Endothelial cell of umbilical vein (primary cell): ENCODE data around the gene THRSP. TPM values are rescaled to one million over a fixed set of nuclear protein-coding genes. Genes with fewer than 3 reads are reported as not detected.

Experiments
- BruUV-seq: library from RNA; stranded (reverse); fragments of 400-500 nt; replicated peaks from 2 replicates; lab custom pipeline; 2021; lab: Mats Ljungman, UMichigan
- CTCF ChIA-PET: fragments of 300-600, 350-600 bp; sonication (Branson Sonifier 250); formaldehyde crosslinking; loops from one replicate; lab custom pipeline; 2021; ENCODE audit warnings: antibody characterized with exemption, inconsistent platforms; lab: Charles Lee
- POLR2A ChIA-PET: fragments of 300-600, 350-600 bp; sonication (Branson Sonifier 250); formaldehyde crosslinking; loops from one replicate; lab custom pipeline; 2021; ENCODE audit warnings: antibody characterized with exemption, inconsistent platforms; lab: Charles Lee
- DNase-seq: peaks from one replicate; pipeline ENCODE4 v3.0.0-alpha.2; 2011; ENCODE audit warnings: low read depth, low spot score
- FAIRE-seq: peaks from 2 replicates; lab custom pipeline; 2011; peaks lifted over from hg19 to GRCh38; lab: Jason Lieb, UNC
- H2AFZ ChIP-seq: 2 replicates; pipeline ENCODE4 v1.6.0; 2012; ENCODE audit warnings: low read depth, low read length, control low read depth, inconsistent platforms
- H3K27ac ChIP-seq: 2 replicates; pipeline ENCODE4 v1.5.1; 2011; ENCODE audit warnings: low read depth, mild to moderate bottlenecking, control low read depth, low read length, moderate library complexity; ENCODE audit not compliant: insufficient read depth
- H3K27me3 ChIP-seq, 2 experiments: 2 replicates each; pipeline versions ENCODE4 v1.6.0 to v1.6.1; 2011; ENCODE audit warnings: low read length in 2 of 2, mixed read lengths in 1 of 2; ENCODE audit not compliant: control insufficient read depth in 2 of 2, insufficient read depth in 2 of 2
- H3K36me3 ChIP-seq, 2 experiments: 2 replicates in 1 of 2; 3 replicates in 1 of 2; pipeline ENCODE4 v1.5.1; 2011; ENCODE audit warnings: low read length in 2 of 2, mild to moderate bottlenecking in 1 of 2, moderate library complexity in 1 of 2; ENCODE audit not compliant: control insufficient read depth in 2 of 2, insufficient read depth in 2 of 2; ENCODE audit errors: extremely low read depth in 1 of 2
- H3K4me1 ChIP-seq: 3 replicates; pipeline ENCODE4 v1.5.1; 2011; ENCODE audit warnings: mild to moderate bottlenecking, low read length; ENCODE audit not compliant: control insufficient read depth, insufficient read depth; ENCODE audit errors: extremely low read depth
- H3K4me2 ChIP-seq: 2 replicates; pipeline ENCODE4 v1.6.1; 2011; ENCODE audit warnings: low read length, control low read depth, mixed read lengths; ENCODE audit not compliant: insufficient read depth
- H3K4me3 ChIP-seq, 3 experiments: fragments of 200-600 bp in 1 of 3; sonication (generic), shearing (Covaris generic) in 1 of 3; replicated peaks in 1 of 3; 2 replicates each; pipeline ENCODE4 v1.5.1; 2011 to 2016; ENCODE audit warnings: control low read depth in 3 of 3, low read length in 3 of 3, mild to moderate bottlenecking in 2 of 3, inconsistent platforms in 1 of 3, low read depth in 1 of 3, moderate library complexity in 1 of 3; ENCODE audit not compliant: insufficient read depth in 1 of 3
- H3K79me2 ChIP-seq: 2 replicates; pipeline ENCODE4 v1.6.0; 2012; ENCODE audit warnings: low read length, inconsistent platforms; ENCODE audit not compliant: control insufficient read depth, insufficient read depth
- H3K9ac ChIP-seq: replicated peaks from 2 replicates; pipeline ENCODE3; 2011; ENCODE audit warnings: low read length, control low read depth; ENCODE audit not compliant: insufficient read depth; ENCODE audit errors: extremely low read depth
- H3K9me1 ChIP-seq: replicated peaks from 3 replicates; pipeline ENCODE4 v1.6.0; 2011; ENCODE audit warnings: mild to moderate bottlenecking, low read length; ENCODE audit not compliant: control insufficient read depth, insufficient read depth; ENCODE audit errors: extremely low read depth
- H3K9me3 ChIP-seq: replicated peaks from 2 replicates; pipeline ENCODE4 v1.5.1; 2012; ENCODE audit warnings: low read length, inconsistent platforms; ENCODE audit not compliant: control insufficient read depth, insufficient read depth
- H4K20me1 ChIP-seq: replicated peaks from 2 replicates; pipeline ENCODE3; 2011; ENCODE audit warnings: mild to moderate bottlenecking, low read length; ENCODE audit not compliant: control insufficient read depth, insufficient read depth; ENCODE audit errors: extremely low read depth
- CTCF ChIP-seq, 2 donors: IDR thresholded peaks; 1 replicate in 1 of 2; 2 replicates in 1 of 2; pipeline ENCODE4 v1.5.1; 2011; ENCODE audit warnings: low read length in 2 of 2, mild to moderate bottlenecking in 2 of 2, moderate library complexity in 2 of 2, control low read depth in 1 of 2, inconsistent platforms in 1 of 2, low read depth in 1 of 2; ENCODE audit not compliant: insufficient read depth in 1 of 2; ENCODE audit errors: extremely low read depth in 1 of 2
- EZH2 ChIP-seq: IDR thresholded peaks from 2 replicates; pipeline ENCODE4 v1.6.1; 2012; ENCODE audit warnings: borderline replicate concordance, low read depth, mild to moderate bottlenecking, moderate library complexity, low read length, inconsistent platforms; ENCODE audit not compliant: severe bottlenecking
- FOS ChIP-seq: IDR thresholded peaks from 2 replicates; pipeline ENCODE4 v1.6.1; 2011; ENCODE audit warnings: mild to moderate bottlenecking, low read length, moderate library complexity, borderline replicate concordance; ENCODE audit not compliant: insufficient read depth
- GATA2 ChIP-seq: IDR thresholded peaks from 2 replicates; pipeline ENCODE4 v1.7.0; 2011; ENCODE audit warnings: low read depth, mild to moderate bottlenecking, moderate library complexity, mixed read lengths, low read length; ENCODE audit not compliant: insufficient read length, insufficient read depth
- JUN ChIP-seq: IDR thresholded peaks from 2 replicates; pipeline ENCODE4 v1.6.1; 2011; ENCODE audit warnings: borderline replicate concordance, low read depth; ENCODE audit not compliant: insufficient read length, insufficient read depth
- MYC ChIP-seq: IDR thresholded peaks from one replicate; pipeline ENCODE4 v1.6.1; 2011; ENCODE audit warnings: mild to moderate bottlenecking, low read depth, low read length
- POLR2A ChIP-seq: IDR thresholded peaks from 2 replicates; pipeline ENCODE4 v1.6.1; 2012; ENCODE audit warnings: low read depth, mild to moderate bottlenecking, control low read depth, low read length
- POLR2AphosphoS5 ChIP-seq: IDR thresholded peaks from 2 replicates; pipeline ENCODE4 v1.6.1; 2012; ENCODE audit warnings: low read depth, mild to moderate bottlenecking, control low read depth, low read length, moderate library complexity; ENCODE audit not compliant: insufficient read depth
- dilution Hi-C: fragments of 300-500 bp; cut with MboI; formaldehyde crosslinking; loops from one replicate; pipeline ENCODE4 v1.15.0; 2019; ENCODE audit warnings: low sequenced_read_pairs; ENCODE audit not compliant: extremely low pct_ligation_motif_present
- intact Hi-C: fragments of 100-400 bp; cut with micrococcal nuclease; formaldehyde crosslinking; loops from one replicate; pipeline ENCODE4 v1.10.0; 2022
- polyA plus RNA-seq, 4 experiments: library from polyadenylated mRNA; depleted of rRNA in 3 of 4; stranded (reverse) in 3 of 4; unstranded in 1 of 4; fragments of >200 nt; gene quantifications; 2 replicates each; pipeline versions ENCODE4 v1.2.1 to v1.2.3, GENCODE V29; 2011 to 2012; ENCODE audit warnings: missing spikeins in 1 of 4
- total RNA-seq: library from RNA; stranded (reverse); gene quantifications from 2 replicates; pipeline ENCODE4 v1.2.3, GENCODE V29; 2021
- TF ChIP-seq, protein P1 (sequence below): IDR thresholded peaks from 2 replicates; pipeline ENCODE4 v1.6.1; 2011; ENCODE audit not compliant: insufficient read depth, insufficient read length

Gene THRSP
- total and polyA plus RNA-seq, 2 donors (not counting 3 experiments of a cell fraction or from before 2014, with no cell fraction given), result not detected

DNA sequence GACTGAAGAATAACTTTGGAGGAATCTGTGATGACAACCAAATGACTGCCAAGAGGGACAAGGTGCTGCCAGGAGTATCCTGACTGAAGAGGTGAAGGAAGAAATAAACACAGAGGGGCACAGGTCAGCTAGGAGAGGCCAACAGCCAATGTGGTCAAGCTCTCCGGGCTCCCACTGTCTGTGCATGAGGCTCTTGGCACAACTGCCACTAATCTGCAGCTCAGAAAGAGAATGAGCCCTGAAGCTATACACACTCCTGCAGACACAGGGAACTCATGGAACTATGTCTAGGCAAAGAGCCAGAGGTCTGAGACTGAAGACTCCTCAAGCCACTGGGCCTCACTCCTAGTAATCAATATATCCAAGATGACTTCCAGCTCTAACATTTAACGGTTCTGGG, 7.0 kb downstream of the THRSP start:
- Histone ChIP-seq H4K20me1 (no peaks in the 10 kb centered on the region), H3K4me2 (no peak overlapping the region), H3K27ac (no peak overlapping the region), H3K9me1 (no peaks in the 10 kb centered on the region), H3K9ac (no peak overlapping the region), H3K4me3 (no peak overlapping the region), H2AFZ (no peak overlapping the region), H3K79me2 (peaks cover 30% of the 10 kb centered on the region), H3K9me3 (no peaks in the 10 kb centered on the region), H3K27me3 (no peaks in the 10 kb centered on the region), H3K36me3 (peaks cover 8 to 10% of the 10 kb centered on the region in 2 experiments), H3K4me1 (peaks cover 4% of the 10 kb centered on the region)
- no TSS peak for BruUV-seq
- ChIA-PET POLR2A (no interaction called here), CTCF (interaction anchor here (2.9 kb wide), 1 partner anchor 8 kb away, joined by 12 read pairs; the partner anchor contains the start of gene NDUFC2)
- TF ChIP-seq POLR2A (no peak), GATA2 (no peak), EZH2 (no peak), FOS (no peak), JUN (no peak), MYC (no peak), CTCF (IDR thresholded peaks at IDR 0.05; ENCODE audit: extremely low read depth in 1 of 2, insufficient read depth in 1 of 2, low read depth in 1 of 2, low read length in 2 of 2) (no peak), POLR2AphosphoS5 (no peak)
- TF ChIP-seq, protein P1, sequence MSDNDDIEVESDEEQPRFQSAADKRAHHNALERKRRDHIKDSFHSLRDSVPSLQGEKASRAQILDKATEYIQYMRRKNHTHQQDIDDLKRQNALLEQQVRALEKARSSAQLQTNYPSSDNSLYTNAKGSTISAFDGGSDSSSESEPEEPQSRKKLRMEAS, result no peak
- no peak for FAIRE-seq
- dilution Hi-C loops (no loop called here), intact Hi-C loops (no loop called here)
- DNase-seq, result no peak
